Stomach (tissue), 9 donors: ENCODE results near the gene HBD. TPM values are rescaled to one million over a fixed set of nuclear protein-coding genes. Genes with fewer than 3 reads are reported as not detected.

ENCODE experiments used
- DNase-seq, 2 donors: peaks; one replicate each; pipeline versions ENCODE4 v3.0.0 to v3.0.0-alpha.2; 2013 to 2019
- H3K27ac ChIP-seq, 5 donors: fragments of 200-600 bp in 4 of 5; sonication (generic) in 4 of 5; one replicate each; pipeline ENCODE4 v1.5.1; 2013 to 2019; ENCODE audit warnings: mild to moderate bottlenecking in 1 of 5, moderate library complexity in 1 of 5
- H3K27me3 ChIP-seq, 3 donors: fragments of 200-600 bp; sonication (generic); one replicate each; pipeline ENCODE4 v1.5.1; 2017 to 2019; ENCODE audit warnings: mixed run types in 1 of 3
- H3K36me3 ChIP-seq, 4 donors: fragments of 200-600 bp; sonication (generic); 1 replicate in 3 of 4; 2 replicates in 1 of 4; pipeline ENCODE4 v1.5.1; 2016 to 2019
- H3K4me1 ChIP-seq, 4 donors: fragments of 200-600 bp; sonication (generic); one replicate each; pipeline ENCODE4 v1.5.1; 2016 to 2019
- H3K4me3 ChIP-seq, 4 donors: fragments of 200-600 bp; sonication (generic) in 3 of 4; one replicate each; pipeline ENCODE4 v1.5.1; 2016 to 2019; ENCODE audit warnings: mild to moderate bottlenecking in 1 of 4
- H3K9me3 ChIP-seq, 4 donors: fragments of 200-600 bp; sonication (generic); one replicate each; pipeline ENCODE4 v1.5.1; 2016 to 2019
- CTCF ChIP-seq, 7 experiments: fragments of 450-650 bp in 4 of 7; fragments of 200-600 bp in 3 of 7; sonication (generic) in 3 of 7; IDR thresholded peaks; one replicate each; pipeline ENCODE4 v1.5.1; 2016 to 2019; ENCODE audit warnings: antibody characterized with exemption in 7 of 7, control low read depth in 2 of 7, mild to moderate bottlenecking in 1 of 7
- EP300 ChIP-seq: sonication (generic); formaldehyde crosslinking; IDR thresholded peaks from one replicate; pipeline ENCODE4 v1.6.1; 2017; ENCODE audit warnings: antibody characterized with exemption
- POLR2A ChIP-seq, 4 donors: fragments of 450-650 bp; IDR thresholded peaks; one replicate each; pipeline ENCODE4 v1.6.1; 2016; ENCODE audit warnings: antibody characterized with exemption in 4 of 4, control low read depth in 2 of 4, mild to moderate bottlenecking in 1 of 4, moderate library complexity in 1 of 4
- POLR2AphosphoS5 ChIP-seq, 3 donors: sonication (generic); formaldehyde crosslinking; IDR thresholded peaks; one replicate each; pipeline ENCODE4 v1.6.1; 2016; ENCODE audit warnings: antibody characterized with exemption in 3 of 3
- WGBS, 5 donors: extraction: QIAGEN DNeasy Blood & Tissue Kit in 3 of 5; methylation state at CpG; one replicate each; pipeline versions ENCODE4 v1.1.5 to v1.1.7; 2013 to 2018; 5-methylcytosine and 5-hydroxymethylcytosine counted together
- intact Hi-C: fragments of 100-400 bp; cut with DNase I; formaldehyde crosslinking; loops from one replicate; pipeline ENCODE4 v1.15.1; 2023; ENCODE audit warnings: low total_unique reads
- polyA plus RNA-seq, 3 donors: library from polyadenylated mRNA; stranded (reverse); fragments of 200-250 nt; gene quantifications; one replicate each; pipeline ENCODE4 v1.2.3, GENCODE V29; 2013
- total RNA-seq, 5 donors: library from RNA; depleted of rRNA; stranded (reverse); fragments of >200 nt; gene quantifications; one replicate each; pipeline versions ENCODE4 v1.1.0 to v1.2.3, GENCODE V29; 2014 to 2016
- donor health status: healthy with polysubstance abuse.
- donor health status: Bipolar disorder and iron deficiency.
- donor health status: healthy.

The HBD gene
- total and polyA plus RNA-seq, 8 donors: 0.20 to 4.8 TPM; not detected in 6

GRCh38 chr11:5267033-5267563 is 32.8 kb upstream of the HBD start:
- Histone ChIP-seq H3K4me3 (no peak overlapping the region), H3K27me3 (no peaks in the 10 kb centered on the region), H3K36me3 (no peaks in the 10 kb centered on the region), H3K9me3 (peaks cover 0 to 10% (median 2%) of the 10 kb centered on the region in 4 donors), H3K27ac (no peak overlapping the region), H3K4me1 (no peaks in the 10 kb centered on the region)
- intact Hi-C loops: no loop called here
- 74 to 87% (median 84%) methylated on average over 2 of the region's 2 CpGs for WGBS, 5 donors
- DNase-seq: no peak
- TF ChIP-seq EP300: no peak
- no peak for TF ChIP-seq CTCF (IDR thresholded peaks at IDR 0.05)
- TF ChIP-seq POLR2A (IDR thresholded peaks at IDR 0.05): no peak
- no peak for TF ChIP-seq POLR2AphosphoS5 (IDR thresholded peaks at IDR 0.05)

DNA sequence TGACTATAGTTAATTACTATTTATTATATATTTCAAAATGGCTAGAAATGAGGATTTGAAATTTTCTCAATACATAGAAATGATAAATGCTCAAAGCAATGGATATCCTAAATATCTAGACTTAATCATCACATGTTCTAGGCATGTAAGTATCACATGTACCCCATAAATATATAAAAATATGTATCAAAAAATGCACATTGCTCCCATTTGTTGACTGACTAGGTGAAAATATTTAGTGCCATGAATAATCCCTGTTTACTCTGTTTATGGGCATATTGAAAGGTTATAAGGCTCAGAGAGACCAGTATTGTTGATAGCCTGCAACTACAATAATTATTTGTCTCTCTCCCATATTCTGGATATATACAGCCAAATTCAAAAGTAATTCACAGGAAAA is 32.3 kb upstream of the HBD start:
- no peaks in the 10 kb centered on the region for H3K36me3 ChIP-seq
- peaks cover 0 to 12% (median 4%) of the 10 kb centered on the region in 4 donors for H3K9me3 ChIP-seq
- no peaks in the 10 kb centered on the region for H3K4me1 ChIP-seq
- H3K4me3 ChIP-seq: no peak overlapping the region
- TF ChIP-seq POLR2AphosphoS5 (IDR thresholded peaks at IDR 0.05) (no peak), POLR2A (IDR thresholded peaks at IDR 0.05) (no peak), EP300 (no peak), CTCF (IDR thresholded peaks at IDR 0.05) (no peak)
- intact Hi-C loops: no loop called here
- no peak overlapping the region for H3K27ac ChIP-seq
- DNase-seq: no peak
- H3K27me3 ChIP-seq: no peaks in the 10 kb centered on the region

- H3K9me3 ChIP-seq: peaks cover 0 to 17% (median 7%) of the 10 kb centered on the region in 4 donors
- no peaks in the 10 kb centered on the region for H3K36me3 ChIP-seq
- no peak for DNase-seq
- TF ChIP-seq CTCF (IDR thresholded peaks at IDR 0.05) (no peak), EP300 (no peak), POLR2A (IDR thresholded peaks at IDR 0.05) (no peak), POLR2AphosphoS5 (IDR thresholded peaks at IDR 0.05) (no peak)
- no peaks in the 10 kb centered on the region for H3K27me3 ChIP-seq
- H3K27ac ChIP-seq: no peak overlapping the region
- H3K4me3 ChIP-seq: no peak overlapping the region
- WGBS, 5 donors: 43 to 63% (median 48%) methylated on average over 2 of the region's 2 CpGs
- no peaks in the 10 kb centered on the region for H3K4me1 ChIP-seq
- intact Hi-C loops: no loop called here
Measured at GRCh38 chr11:5265832-5266231, 31.5 kb upstream of the HBD start.

- 68 to 80% (median 73%) methylated on average over 6 to 7 of the region's 7 CpGs for WGBS, 5 donors
- intact Hi-C loops: no loop called here
- no peaks in the 10 kb centered on the region for H3K4me1 ChIP-seq
- no peaks in the 10 kb centered on the region for H3K36me3 ChIP-seq
- DNase-seq: no peak
- H3K27me3 ChIP-seq: no peaks in the 10 kb centered on the region
- no peak overlapping the region for H3K4me3 ChIP-seq
- TF ChIP-seq CTCF (IDR thresholded peaks at IDR 0.05) (no peak), POLR2AphosphoS5 (IDR thresholded peaks at IDR 0.05) (no peak), EP300 (no peak), POLR2A (IDR thresholded peaks at IDR 0.05) (no peak)
- H3K27ac ChIP-seq: no peak overlapping the region
- peaks cover 0 to 21% (median 9%) of the 10 kb centered on the region in 4 donors for H3K9me3 ChIP-seq
Measured at GRCh38 chr11:5258543-5259262, 24.4 kb upstream of the HBD start.
